Activated naive CD4-positive, alpha-beta T cell treated with anti-CD3 and anti-CD28 coated beads for 36 hours (primary cell): ENCODE measurements around the gene MAN1C1. TPM values are rescaled to one million over a fixed set of nuclear protein-coding genes. Genes with fewer than 3 reads are reported as not detected.
A peak's percentile ranks its signal among the peaks of the same experiment; 100 is the strongest.

Experiments
- CTCF ChIA-PET: fragments of 350-600 bp; sonication (Branson Sonifier 250); formaldehyde crosslinking; loops from one replicate; lab custom pipeline; 2021; ENCODE audit warnings: antibody characterized with exemption; lab: Charles Lee
- DNase-seq: peaks from one replicate; pipeline ENCODE4 v3.0.0-alpha.2; 2020
- H3K27ac Mint-ChIP-seq: one replicate; pipeline ENCODE4 v1.8.0; 2021; ENCODE audit warnings: mild to moderate bottlenecking, mixed read lengths
- H3K27me3 Mint-ChIP-seq: one replicate; pipeline ENCODE4 v1.8.0; 2021; ENCODE audit warnings: low read depth, mixed read lengths
- H3K36me3 Mint-ChIP-seq: one replicate; pipeline ENCODE4 v1.8.0; 2021; ENCODE audit warnings: low read depth, mixed read lengths
- H3K4me1 Mint-ChIP-seq: one replicate; pipeline ENCODE4 v1.8.0; 2021; ENCODE audit warnings: low read depth, mixed read lengths
- H3K4me3 Mint-ChIP-seq: one replicate; pipeline ENCODE4 v1.8.0; 2021; ENCODE audit warnings: mild to moderate bottlenecking, moderate library complexity, mixed read lengths
- H3K9me3 Mint-ChIP-seq: one replicate; pipeline ENCODE4 v1.8.0; 2021; ENCODE audit warnings: mixed read lengths
- intact Hi-C: fragments of 100-400 bp; cut with micrococcal nuclease; formaldehyde crosslinking; loops from one replicate; pipeline ENCODE4 v1.15.1; 2023
- total RNA-seq, 2 experiments: library from RNA; stranded (reverse); gene quantifications; one replicate each; pipeline ENCODE4 v1.2.3, GENCODE V29; 2021

MAN1C1 gene
- total RNA-seq: 1 to 10 TPM; 4.9 to 6.3 TPM

DNA sequence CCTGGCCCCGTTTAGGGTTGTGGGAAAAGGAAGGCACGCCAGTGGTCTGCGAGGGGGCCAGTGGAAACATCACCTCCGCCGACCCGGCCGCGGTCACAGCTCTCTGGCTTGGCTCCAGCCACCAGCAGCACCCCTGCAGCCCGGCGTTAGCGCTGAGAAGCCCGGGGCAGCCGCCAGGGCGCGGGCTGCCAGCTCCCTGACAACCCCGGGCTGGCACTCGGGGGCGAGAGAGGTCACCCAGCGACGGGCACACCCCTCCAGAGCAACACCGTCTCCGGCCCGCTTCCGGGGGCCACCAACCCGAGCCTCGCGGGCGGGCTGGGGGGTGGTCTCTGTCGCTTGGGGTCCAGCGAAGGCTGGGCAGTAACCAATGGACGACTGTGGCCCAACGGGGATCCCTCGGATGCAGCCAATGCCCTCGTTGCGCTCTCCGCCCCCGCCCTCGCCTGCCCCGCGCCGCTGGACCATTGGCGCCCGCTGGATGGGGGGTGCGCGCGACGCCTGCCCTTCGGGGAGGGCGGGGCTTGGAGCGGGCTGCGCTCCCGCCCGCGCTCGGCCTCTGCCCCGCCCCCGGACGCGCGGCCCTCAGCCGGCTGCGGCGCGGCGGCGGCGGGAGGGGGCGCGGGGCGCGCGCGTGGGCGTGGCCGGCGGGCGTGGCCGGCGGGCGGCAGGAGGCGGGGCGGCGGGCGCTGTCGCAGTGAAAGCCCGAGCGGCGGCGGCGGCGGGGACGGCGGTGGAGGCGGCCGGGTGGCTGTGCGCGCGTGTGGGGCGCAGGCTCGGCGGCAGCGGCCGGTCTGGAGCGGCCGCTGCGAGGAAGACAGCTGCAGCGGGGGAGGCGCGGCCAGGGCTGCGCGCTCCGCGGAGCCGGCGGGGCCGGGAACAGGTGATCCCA is at the start of gene MAN1C1:
MAN1C1 (plus strand) TSS at position 697 of the 892 bp plus-strand sequence. CDS start 1,007 bp downstream, outside the sequence.
- peak; percentile 72 for DNase-seq
- Mint-ChIP-seq H3K27ac (no peak within 1 kb of the TSS), H3K9me3 (no peaks in the 10 kb centered on the region), H3K4me1 (peaks cover 52% of the 10 kb centered on the region), H3K36me3 (no peaks in the 10 kb centered on the region), H3K27me3 (peaks cover 1% of the 10 kb centered on the region), H3K4me3 (peak within 1 kb of the TSS; percentile 88)
- CTCF ChIA-PET: interaction anchor here (0.7 to 1.4 kb wide), 2 partner anchors 15 to 68 kb away, joined by 3 read pairs; no protein-coding TSS in a partner anchor
- intact Hi-C loops: loop anchor here (1.0 kb wide), 1 partner anchor 159 kb away; no protein-coding TSS in a partner anchor

DNA sequence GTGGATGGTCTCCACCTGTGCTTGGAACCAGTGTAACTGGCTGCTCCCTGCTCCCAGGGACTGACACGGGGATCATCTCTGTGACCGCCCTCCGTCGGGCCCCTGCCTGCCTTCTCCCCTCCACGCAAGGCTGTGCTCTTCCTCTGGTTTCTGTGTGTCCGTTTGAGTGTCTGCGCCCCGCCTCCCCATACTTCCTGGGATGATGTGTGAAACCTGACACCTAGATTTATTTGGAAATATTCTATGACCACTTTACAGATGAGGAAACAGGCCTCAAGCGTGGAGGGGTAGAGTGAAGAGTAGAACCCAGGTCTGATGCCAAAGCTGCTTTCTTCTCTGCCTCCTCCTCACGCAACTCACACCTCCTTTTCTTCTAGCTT is 48.9 kb upstream of the MAN1C1 start:
- no peak for DNase-seq
- Mint-ChIP-seq H3K27ac (peak overlapping the region; percentile 28), H3K36me3 (peaks cover 7% of the 10 kb centered on the region), H3K4me1 (peaks cover 80% of the 10 kb centered on the region), H3K27me3 (no peaks in the 10 kb centered on the region), H3K4me3 (no peak overlapping the region), H3K9me3 (no peaks in the 10 kb centered on the region)
- intact Hi-C loops: no loop called here
- CTCF ChIA-PET: interaction anchor here (0.6 to 4.6 kb wide), 4 partner anchors 19 to 279 kb away, joined by 3 to 48 read pairs (median 6); no protein-coding TSS in a partner anchor

DNA sequence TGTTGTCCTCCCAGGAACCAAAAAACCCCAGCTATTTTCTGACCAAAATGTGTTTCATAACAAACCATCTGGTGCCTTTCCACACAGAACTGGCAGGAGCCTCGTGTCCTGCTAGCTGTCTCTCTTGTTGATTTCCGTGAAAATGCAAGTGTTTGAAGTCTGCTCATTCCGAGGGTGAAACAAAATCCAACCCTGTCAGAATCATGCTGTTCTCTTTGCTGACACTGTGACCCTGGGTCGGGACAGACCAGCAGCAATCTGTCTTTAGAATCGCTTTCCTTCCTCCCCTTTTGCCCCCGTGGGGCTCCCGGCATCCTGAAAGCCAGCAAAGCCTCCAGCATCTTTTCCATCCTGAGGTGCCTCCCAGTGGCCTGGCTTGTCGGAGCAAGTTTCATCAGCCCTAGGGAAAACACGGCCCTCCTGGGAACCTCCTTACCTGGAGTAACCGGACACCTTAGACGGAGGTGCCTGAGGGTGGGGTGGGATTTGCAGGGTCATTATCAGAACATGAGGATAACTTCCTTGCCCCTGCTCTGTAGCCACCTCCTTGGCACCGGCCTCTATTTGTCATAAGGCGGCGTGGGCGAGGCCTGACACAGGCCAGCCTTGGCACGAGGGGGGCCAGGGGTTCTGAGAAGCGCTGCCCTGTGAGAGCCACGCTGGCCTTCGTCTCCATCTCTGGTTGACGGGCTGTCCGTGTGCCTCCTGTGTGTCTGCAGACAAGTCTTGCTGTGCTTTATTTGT is 48.3 kb upstream of the MAN1C1 start:
- no peak for DNase-seq
- Mint-ChIP-seq H3K36me3 (peaks cover 4% of the 10 kb centered on the region), H3K4me3 (no peak overlapping the region), H3K27ac (peak overlapping the region; percentile 28), H3K27me3 (no peaks in the 10 kb centered on the region), H3K4me1 (peaks cover 80% of the 10 kb centered on the region), H3K9me3 (no peaks in the 10 kb centered on the region)
- CTCF ChIA-PET: interaction anchor here (4.6 kb wide), 1 partner anchor 20 kb away, joined by 48 read pairs; no protein-coding TSS in a partner anchor
- intact Hi-C loops: no loop called here

DNA sequence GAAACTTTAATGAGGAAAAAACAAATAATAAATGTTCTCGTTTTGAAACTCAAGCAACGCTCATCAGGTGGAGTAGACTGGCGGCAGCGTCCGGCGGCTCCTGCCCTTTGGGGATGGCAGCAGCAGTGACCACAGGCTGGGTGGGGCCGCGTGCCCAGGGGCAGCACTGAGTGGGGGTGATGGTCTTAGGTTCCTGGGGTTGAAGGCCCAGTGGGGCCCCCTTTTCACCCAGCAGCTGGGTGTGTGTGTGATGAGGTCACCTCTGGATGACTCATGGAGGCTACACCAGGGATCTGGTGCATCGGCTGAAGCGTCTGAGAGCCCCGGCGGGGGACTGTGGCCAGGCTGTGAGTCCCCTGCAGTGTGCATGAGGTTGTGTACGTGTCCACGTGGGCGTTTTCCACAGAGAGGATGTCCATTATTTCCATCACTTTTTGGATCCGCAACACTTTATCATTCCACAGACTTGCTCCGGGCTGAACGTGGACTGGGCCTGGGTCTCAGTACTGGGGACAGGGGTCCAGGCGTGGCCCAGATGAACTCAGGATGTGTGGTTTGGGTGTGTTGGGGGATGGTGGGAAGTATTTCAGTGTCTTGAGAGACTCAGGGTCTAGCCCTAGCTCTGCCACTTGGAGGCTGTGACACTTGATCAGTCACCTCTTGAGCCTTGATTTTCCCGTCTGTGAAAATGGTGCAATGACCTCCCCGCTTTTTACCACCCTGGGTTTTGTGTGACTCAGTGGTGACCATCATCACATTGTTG is 47.6 kb upstream of the MAN1C1 start:
- CTCF ChIA-PET: no interaction called here
- intact Hi-C loops: no loop called here
- no peaks in the 10 kb centered on the region for H3K27me3 Mint-ChIP-seq
- peaks cover 74% of the 10 kb centered on the region for H3K4me1 Mint-ChIP-seq
- peak overlapping the region; percentile 24 for H3K27ac Mint-ChIP-seq
- peak; percentile 41 for DNase-seq
- H3K4me3 Mint-ChIP-seq: no peak overlapping the region
- peaks cover 4% of the 10 kb centered on the region for H3K36me3 Mint-ChIP-seq
- H3K9me3 Mint-ChIP-seq: no peaks in the 10 kb centered on the region

DNA sequence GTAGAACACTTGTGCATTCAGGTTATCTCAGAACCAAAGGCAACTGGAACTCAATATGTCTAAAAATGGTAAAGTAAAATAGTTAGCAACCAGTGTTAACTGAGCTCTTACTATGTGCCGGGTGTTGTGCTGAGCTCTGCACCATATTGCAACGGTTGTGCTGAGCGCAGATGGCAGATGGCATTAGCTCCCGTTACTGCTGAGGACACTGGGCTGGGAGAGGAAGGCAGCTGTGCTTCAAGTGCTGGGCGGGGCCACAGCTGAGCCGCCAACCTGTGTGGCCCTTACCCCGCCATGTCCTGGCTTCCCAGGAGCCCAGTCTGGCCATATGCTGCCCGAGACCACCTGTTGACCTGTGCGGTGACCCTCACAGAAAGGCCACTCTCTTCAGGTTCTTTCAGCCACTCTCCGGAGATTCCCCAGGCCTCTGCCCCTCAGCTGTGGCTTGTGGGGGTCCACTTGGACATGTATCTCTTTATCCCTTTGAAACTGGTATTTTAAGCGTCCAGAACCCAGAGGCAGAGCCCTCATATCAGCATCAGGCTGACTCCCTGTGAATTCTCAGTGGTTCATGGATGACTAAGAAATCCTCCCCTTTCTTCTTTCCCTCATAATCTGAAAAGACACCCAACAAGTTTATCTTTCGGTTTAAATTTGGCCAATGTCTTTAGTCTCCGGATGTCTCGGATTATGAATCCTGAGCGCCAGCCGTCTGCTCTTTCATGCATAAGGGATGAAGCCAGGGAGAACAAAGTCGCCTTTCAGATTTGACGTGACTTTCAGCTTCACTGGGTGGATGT is 46.8 kb upstream of the MAN1C1 start:
- Mint-ChIP-seq H3K4me1 (peaks cover 68% of the 10 kb centered on the region), H3K9me3 (no peaks in the 10 kb centered on the region), H3K4me3 (no peak overlapping the region), H3K36me3 (no peaks in the 10 kb centered on the region), H3K27me3 (no peaks in the 10 kb centered on the region), H3K27ac (no peak overlapping the region)
- CTCF ChIA-PET: no interaction called here
- intact Hi-C loops: no loop called here
- DNase-seq: no peak

DNA sequence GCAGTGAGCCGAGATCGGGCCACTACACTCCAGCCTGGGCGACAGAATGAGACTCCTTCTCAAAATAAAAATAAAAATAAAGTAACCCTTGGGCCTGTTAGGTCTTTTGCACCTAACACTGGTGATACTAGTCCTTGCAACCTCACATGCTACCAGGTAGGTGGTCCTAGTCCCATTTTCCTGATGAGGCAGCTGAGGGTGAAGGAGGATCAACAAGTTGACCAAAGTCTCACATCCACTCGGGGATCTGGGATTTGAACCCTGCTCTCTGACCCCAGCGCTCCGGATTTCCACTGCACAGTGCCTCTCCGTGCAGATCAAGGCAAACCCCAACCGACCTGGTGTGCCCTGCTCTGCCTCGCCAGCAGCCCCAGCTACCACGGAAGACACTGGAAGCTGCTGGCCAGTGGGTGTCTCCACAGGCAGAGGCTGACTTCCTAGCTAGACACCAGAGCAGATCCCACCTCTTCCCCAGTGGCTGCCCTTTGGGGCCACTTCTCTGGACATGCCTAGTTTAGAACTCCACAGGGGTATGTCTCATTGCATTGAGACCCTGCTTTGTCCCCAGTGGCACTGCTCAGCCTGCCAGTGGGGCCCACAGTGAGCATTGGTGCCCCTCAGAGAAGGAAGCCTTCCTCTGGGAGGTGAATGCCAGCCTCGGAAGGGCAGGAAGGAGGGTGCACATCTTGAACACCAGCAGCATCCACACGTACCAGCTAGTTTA is 45.6 kb upstream of the MAN1C1 start:
- Mint-ChIP-seq H3K4me3 (no peak overlapping the region), H3K9me3 (no peaks in the 10 kb centered on the region), H3K27me3 (no peaks in the 10 kb centered on the region), H3K27ac (no peak overlapping the region), H3K36me3 (no peaks in the 10 kb centered on the region), H3K4me1 (peaks cover 58% of the 10 kb centered on the region)
- DNase-seq: no peak
- intact Hi-C loops: no loop called here
- CTCF ChIA-PET: interaction anchor here (1.0 to 3.7 kb wide), 2 partner anchors 29 to 238 kb away, joined by 3 to 12 read pairs; partner anchors contain the start of gene LDLRAP1

DNA sequence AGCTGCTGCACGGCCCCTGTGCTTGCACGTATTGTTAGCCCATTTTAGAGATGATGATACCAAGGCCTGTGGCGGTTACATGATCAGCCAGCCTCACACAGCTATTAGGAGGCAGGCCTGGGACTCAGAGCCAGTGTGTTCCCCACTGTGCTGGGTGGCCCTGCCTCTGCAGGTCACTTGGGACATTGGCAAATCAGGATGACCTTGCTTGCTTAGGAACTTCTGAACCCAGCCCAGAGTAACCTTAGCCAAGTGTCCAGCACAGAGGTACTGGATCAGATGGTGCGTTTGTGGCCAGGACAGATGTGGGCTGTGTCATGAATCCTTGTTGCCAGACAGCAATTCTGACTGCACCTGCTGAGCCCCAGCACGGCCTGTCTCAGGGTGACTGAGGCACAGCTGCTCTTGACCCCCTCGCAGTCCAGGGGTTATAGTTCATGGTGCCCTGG is 45.0 kb upstream of the MAN1C1 start:
- Mint-ChIP-seq H3K9me3 (no peaks in the 10 kb centered on the region), H3K27ac (no peak overlapping the region), H3K4me3 (no peak overlapping the region), H3K36me3 (no peaks in the 10 kb centered on the region), H3K4me1 (peaks cover 53% of the 10 kb centered on the region), H3K27me3 (no peaks in the 10 kb centered on the region)
- no peak for DNase-seq
- intact Hi-C loops: no loop called here
- CTCF ChIA-PET: interaction anchor here (1.0 to 3.7 kb wide), 9 partner anchors 10 to 238 kb away, joined by 3 to 29 read pairs (median 7); partner anchors contain the start of gene LDLRAP1

DNA sequence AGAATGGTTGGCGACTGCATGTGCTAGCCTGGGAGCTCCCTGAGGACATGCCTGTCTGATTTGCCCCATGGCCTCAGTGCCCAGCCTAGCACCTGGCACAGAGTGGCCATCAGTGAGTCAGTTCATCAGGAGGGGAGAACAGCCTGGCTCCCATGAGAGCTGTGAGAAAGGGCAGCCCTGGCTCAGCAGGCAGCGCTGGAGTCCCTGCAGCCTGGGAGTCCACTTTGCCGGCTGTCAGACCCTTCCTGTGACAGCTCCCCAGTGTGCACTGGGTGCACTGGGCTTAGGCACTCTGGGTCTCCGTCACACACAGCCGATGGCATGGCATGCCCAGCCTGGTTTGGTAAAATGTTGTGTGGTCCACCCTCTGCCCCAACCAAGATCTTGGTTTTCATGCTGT is 44.5 kb upstream of the MAN1C1 start:
- intact Hi-C loops: no loop called here
- CTCF ChIA-PET: interaction anchor here (0.7 to 3.7 kb wide), 16 partner anchors 10 to 231 kb away, joined by 3 to 29 read pairs (median 5); partner anchors contain the start of gene LDLRAP1
- Mint-ChIP-seq H3K27ac (no peak overlapping the region), H3K9me3 (no peaks in the 10 kb centered on the region), H3K27me3 (no peaks in the 10 kb centered on the region), H3K4me3 (no peak overlapping the region), H3K36me3 (no peaks in the 10 kb centered on the region), H3K4me1 (peaks cover 47% of the 10 kb centered on the region)
- no peak for DNase-seq

DNA sequence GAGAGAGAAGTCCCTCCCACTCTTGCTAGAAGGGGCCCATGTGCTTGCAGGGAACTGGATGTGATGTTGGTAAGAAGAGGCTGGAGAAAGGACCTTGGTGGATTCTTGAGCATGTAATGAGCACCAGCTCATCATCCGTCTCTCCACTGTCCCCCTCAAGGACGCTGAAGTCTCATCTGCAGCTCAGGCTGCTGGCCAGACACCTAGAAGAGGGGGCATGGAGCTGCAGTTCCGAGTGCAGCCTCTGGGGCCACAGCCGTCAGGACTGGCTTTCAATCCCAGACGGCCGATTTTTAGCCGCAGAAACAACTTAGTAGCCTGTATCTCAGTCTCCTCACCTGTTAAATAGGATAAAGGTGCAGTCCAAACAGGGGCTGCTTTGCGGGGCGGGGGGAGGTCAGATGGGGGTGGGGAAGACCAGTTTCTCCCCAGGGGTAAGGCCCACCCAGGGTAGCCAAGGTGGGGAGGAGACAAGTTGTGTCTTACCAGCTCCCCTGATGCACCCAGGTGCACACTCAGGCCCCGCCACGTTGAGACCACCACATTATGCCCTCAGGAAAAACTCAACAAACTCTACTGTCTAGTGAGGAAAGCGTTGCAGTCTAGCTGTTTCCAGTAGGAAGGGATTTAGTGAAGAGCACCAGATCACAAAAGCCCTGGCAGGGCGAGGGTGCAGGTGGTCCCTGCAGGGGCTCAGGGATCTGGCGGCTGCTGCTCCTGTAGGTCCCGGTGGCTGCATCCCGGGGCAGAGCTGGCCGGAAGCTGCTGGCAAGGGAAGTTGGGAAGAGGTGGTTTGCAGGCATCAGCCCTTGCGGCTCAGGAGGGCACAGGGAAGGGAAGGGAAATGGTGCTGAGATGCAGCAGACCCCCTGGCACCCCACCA is 43.6 kb upstream of the MAN1C1 start:
- Mint-ChIP-seq H3K9me3 (no peaks in the 10 kb centered on the region), H3K27ac (no peak overlapping the region), H3K4me3 (no peak overlapping the region), H3K36me3 (no peaks in the 10 kb centered on the region), H3K27me3 (no peaks in the 10 kb centered on the region), H3K4me1 (peaks cover 42% of the 10 kb centered on the region)
- intact Hi-C loops: no loop called here
- CTCF ChIA-PET: interaction anchor here (0.7 to 3.7 kb wide), 20 partner anchors 8 to 232 kb away, joined by 3 to 29 read pairs (median 5); partner anchors contain the start of gene LDLRAP1
- peak; percentile 65 for DNase-seq

DNA sequence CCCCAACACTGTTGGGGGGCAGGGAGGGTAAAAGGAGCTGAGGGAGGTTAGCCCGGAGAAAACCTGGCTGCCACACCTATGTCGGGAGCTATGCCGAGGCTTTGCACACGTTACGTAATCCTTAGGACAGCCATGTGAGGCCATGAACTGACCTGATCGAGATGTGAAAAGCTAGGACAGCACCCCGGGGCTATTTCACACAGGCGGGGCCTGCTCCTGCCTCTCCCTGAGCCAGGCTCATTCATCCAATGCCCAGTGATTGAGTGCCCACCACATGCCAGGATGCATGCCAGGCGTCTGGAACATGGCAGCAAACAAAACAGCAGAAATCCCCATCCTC is 43.0 kb upstream of the MAN1C1 start:
- CTCF ChIA-PET: interaction anchor here (0.8 to 3.7 kb wide), 9 partner anchors 8 to 232 kb away, joined by 3 to 29 read pairs (median 6); partner anchors contain the start of gene LDLRAP1
- no peak for DNase-seq
- Mint-ChIP-seq H3K9me3 (no peaks in the 10 kb centered on the region), H3K4me3 (no peak overlapping the region), H3K4me1 (peaks cover 36% of the 10 kb centered on the region), H3K36me3 (no peaks in the 10 kb centered on the region), H3K27me3 (no peaks in the 10 kb centered on the region), H3K27ac (no peak overlapping the region)
- intact Hi-C loops: no loop called here
